Measurements from ENCODE around the gene CNGA3. TPM values are rescaled to one million over a fixed set of nuclear protein-coding genes. Genes with fewer than 3 reads are reported as not detected.

The CNGA3 gene
- total and polyA plus RNA-seq, 2 donors (not counting 3 experiments of a cell fraction or from before 2014, with no cell fraction given) = not detected

- no peak for TF ChIP-seq MAX (IDR thresholded peaks at IDR 0.05; ENCODE audit: insufficient read depth, insufficient read length)
- no peak for TF ChIP-seq POLR2A (IDR thresholded peaks at IDR 0.05; ENCODE audit: low read depth, low read length)
- no peak for TF ChIP-seq POLR2AphosphoS5 (IDR thresholded peaks at IDR 0.05; ENCODE audit: insufficient read depth, low read depth, low read length)
- TF ChIP-seq GATA2 (IDR thresholded peaks at IDR 0.05; ENCODE audit: insufficient read depth, insufficient read length, low read depth, low read length) = no peak
- TF ChIP-seq JUN (IDR thresholded peaks at IDR 0.05; ENCODE audit: borderline replicate concordance, insufficient read depth, insufficient read length, low read depth) = no peak
- TF ChIP-seq CTCF (IDR thresholded peaks at IDR 0.05; ENCODE audit: extremely low read depth in 1 of 2, insufficient read depth in 1 of 2, low read depth in 1 of 2, low read length in 2 of 2) = no peak
- TF ChIP-seq MYC (IDR thresholded peaks at IDR 0.05; ENCODE audit: low read depth, low read length) = no peak
- no peak for TF ChIP-seq EZH2 (IDR thresholded peaks at IDR 0.05; ENCODE audit: borderline replicate concordance, low read depth, low read length, severe bottlenecking)
- TF ChIP-seq FOS (IDR thresholded peaks at IDR 0.05; ENCODE audit: borderline replicate concordance, insufficient read depth, low read length) = no peak
- Histone ChIP-seq H3K4me2 (ENCODE audit: insufficient read depth, low read length) (no peak overlapping the region), H3K4me1 (ENCODE audit: control insufficient read depth, extremely low read depth, insufficient read depth, low read length) (no peaks in the 10 kb centered on the region), H3K36me3 (ENCODE audit: control insufficient read depth in 2 of 2, extremely low read depth in 1 of 2, insufficient read depth in 2 of 2, low read length in 2 of 2) (no peaks in the 10 kb centered on the region), H3K4me3 (replicated peaks in 1 of 3; ENCODE audit: insufficient read depth in 1 of 3, low read depth in 1 of 3, low read length in 3 of 3) (no peak overlapping the region), H3K9ac (replicated peaks; ENCODE audit: extremely low read depth, insufficient read depth, low read length) (no peak overlapping the region), H2AFZ (ENCODE audit: low read depth, low read length) (no peak overlapping the region), H3K27ac (ENCODE audit: insufficient read depth, low read depth, low read length) (no peak overlapping the region), H3K79me2 (ENCODE audit: control insufficient read depth, insufficient read depth, low read length) (no peaks in the 10 kb centered on the region), H3K9me3 (replicated peaks; ENCODE audit: control insufficient read depth, insufficient read depth, low read length) (no peaks in the 10 kb centered on the region), H4K20me1 (replicated peaks; ENCODE audit: control insufficient read depth, extremely low read depth, insufficient read depth, low read length) (no peaks in the 10 kb centered on the region), H3K9me1 (replicated peaks; ENCODE audit: control insufficient read depth, extremely low read depth, insufficient read depth, low read length) (no peaks in the 10 kb centered on the region), H3K27me3 (ENCODE audit: control insufficient read depth in 2 of 2, insufficient read depth in 2 of 2, low read length in 2 of 2) (peaks cover 0 to 8% of the 10 kb centered on the region in 2 experiments)
- DNase-seq (ENCODE audit: low read depth, low spot score) (peak; percentile 38), FAIRE-seq (no peak)
- dilution Hi-C loops (cut with MboI; ENCODE audit: extremely low pct_ligation_motif_present, low sequenced_read_pairs) (no loop called here), intact Hi-C loops (cut with micrococcal nuclease) (no loop called here)
- BruUV-seq (replicated peaks) = no TSS peak
- CTCF ChIA-PET = no interaction called here
- POLR2A ChIA-PET = no interaction called here
Measured at GRCh38 chr2:98314251-98314650, 32.0 kb upstream of the CNGA3 start.
